Smooth muscle cell of the brain vasculature (primary cell): Measurements from ENCODE around the gene SMC4.

Source experiments
- DNase-seq: peaks from one replicate; pipeline ENCODE4 v3.0.0-alpha.2; 2012; ENCODE audit warnings: low read depth, low spot score

SMC4 gene

GRCh38 chr3:160394009-160394392 is 5.4 kb upstream of the SMC4 start:
- no peak for DNase-seq

- DNase-seq: no peak
Observed at GRCh38 chr3:160395297-160395696, 4.2 kb upstream of the SMC4 start.

GRCh38 chr3:160398820-160399124 is 678 bp upstream of the SMC4 start:
- no peak for DNase-seq

- peak; percentile 21 for DNase-seq
Observed at GRCh38 chr3:160400030-160400701, 716 bp downstream of the SMC4 start.

- no peak for DNase-seq
Observed at GRCh38 chr3:160400702-160401150, 1.3 kb downstream of the SMC4 start.

GRCh38 chr3:160401291-160402095 is 2.0 kb downstream of the SMC4 start:
- DNase-seq: peak; percentile 43

GRCh38 chr3:160402221-160403027 is 3.0 kb downstream of the SMC4 start:
- no peak for DNase-seq

GRCh38 chr3:160403028-160403545 is 3.6 kb downstream of the SMC4 start:
- DNase-seq: no peak

GRCh38 chr3:160403796-160404470 is 4.5 kb downstream of the SMC4 start:
- peak; percentile 15 for DNase-seq

- DNase-seq: no peak
Observed at GRCh38 chr3:160409812-160410610, 10.6 kb downstream of the SMC4 start.

GRCh38 chr3:160412477-160412876 is 13.0 kb downstream of the SMC4 start:
- no peak for DNase-seq

GRCh38 chr3:160413613-160414248 is 14.3 kb downstream of the SMC4 start:
- DNase-seq: peak; percentile 66

- no peak for DNase-seq
Observed at GRCh38 chr3:160417311-160417710, 17.9 kb downstream of the SMC4 start.

GRCh38 chr3:160427832-160428424 is 28.5 kb downstream of the SMC4 start:
- no peak for DNase-seq

- no peak for DNase-seq
Observed at GRCh38 chr3:160434071-160434470, 34.6 kb downstream of the SMC4 start.

GRCh38 chr3:160435095-160435494 is 35.6 kb downstream of the SMC4 start:
- no peak for DNase-seq

- DNase-seq: no peak
Observed at GRCh38 chr3:160435747-160436146, 36.3 kb downstream of the SMC4 start.

GRCh38 chr3:160437083-160437455 is 37.6 kb downstream of the SMC4 start:
- DNase-seq: no peak

GRCh38 chr3:160440687-160441086 is 41.2 kb downstream of the SMC4 start:
- DNase-seq: no peak

GRCh38 chr3:160444411-160444810 is 45.0 kb downstream of the SMC4 start:
- DNase-seq: no peak
